Breast epithelium (tissue), 3 donors: Measurements from ENCODE around the gene ZNF470.

Experiments used
- CTCF ChIP-seq, 3 donors: fragments of 450-650 bp; IDR thresholded peaks; one replicate each; pipeline ENCODE4 v1.5.1; 2016 to 2017; ENCODE audit warnings: antibody characterized with exemption in 3 of 3, mild to moderate bottlenecking in 3 of 3, moderate library complexity in 3 of 3
- POLR2A ChIP-seq: fragments of 450-650 bp; IDR thresholded peaks from one replicate; pipeline ENCODE4 v1.6.1; 2016; ENCODE audit warnings: antibody characterized with exemption, mild to moderate bottlenecking, moderate library complexity
- POLR2AphosphoS5 ChIP-seq, 3 donors: sonication (generic); formaldehyde crosslinking; IDR thresholded peaks; one replicate each; pipeline ENCODE4 v1.6.1; 2017; ENCODE audit warnings: antibody characterized with exemption in 3 of 3

DNA sequence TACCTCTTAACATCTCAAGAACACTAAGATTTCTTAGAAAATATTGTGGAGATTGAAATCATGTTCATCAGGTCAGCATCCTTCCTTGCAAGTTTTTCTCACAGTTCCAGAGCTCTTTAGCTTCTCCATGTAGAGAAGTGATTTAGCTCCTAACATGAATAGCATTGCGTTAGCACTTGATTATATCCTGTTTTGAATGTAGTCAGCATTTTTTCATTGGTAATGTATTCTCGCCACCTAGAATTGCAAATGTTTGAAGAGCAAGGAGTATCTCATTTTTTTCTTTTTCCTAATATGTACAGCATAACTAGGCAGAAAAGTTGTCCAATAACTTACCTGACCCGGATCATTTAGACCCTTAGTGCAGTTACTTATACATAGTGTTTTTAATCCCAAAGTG is 6.6 kb downstream of the ZNF470 start:
- TF ChIP-seq CTCF (IDR thresholded peaks at IDR 0.05), result no peak
- no peak for TF ChIP-seq POLR2AphosphoS5 (IDR thresholded peaks at IDR 0.05)
- TF ChIP-seq POLR2A, result no peak
